ENCODE results near the gene IGF2BP2.

GRCh38 chr3:185732782-185733181 lies 92.1 kb downstream of the IGF2BP2 start:
- TF ChIP-seq POLR2A (IDR thresholded peaks at IDR 0.05; ENCODE audit: low read length) (no peak), GATA1 (IDR thresholded peaks at IDR 0.05; ENCODE audit: low read depth, low read length) (no peak)
